K562 (cell line): ENCODE measurements around the gene GTF2A1. TPM values are rescaled to one million over a fixed set of nuclear protein-coding genes. Genes with fewer than 3 reads are reported as not detected.
A peak's percentile ranks its signal among the peaks of the same experiment; 100 is the strongest.

Source experiments
- CAMTA2 ChIP-seq: fragments of 250-450 bp; sonication (Bioruptor Pico); conservative IDR thresholded peaks from 2 replicates; pipeline ENCODE4 v1.5.1; 2022
- KAT7 ChIP-seq: sonication (generic); formaldehyde crosslinking; IDR thresholded peaks from 2 replicates; pipeline ENCODE4 v1.8.0; 2022; ENCODE audit warnings: missing genetic modification reagents, mild to moderate bottlenecking, borderline replicate concordance
- KDM5B ChIP-seq: fragments of 200-600 bp; sonication (generic); IDR thresholded peaks from 2 replicates; pipeline ENCODE4 v1.6.1; 2012; ENCODE audit warnings: low read depth, mild to moderate bottlenecking, moderate library complexity, low read length, control low read depth, inconsistent platforms; ENCODE audit not compliant: insufficient replicate concordance
- MAFF ChIP-seq: IDR thresholded peaks from 2 replicates; pipeline ENCODE4 v1.6.1; 2012; ENCODE audit warnings: low read length, improper control_type of control experiment
- MAFK ChIP-seq: IDR thresholded peaks from 2 replicates; pipeline ENCODE4 v1.6.1; 2011; ENCODE audit warnings: low read length, improper control_type of control experiment
- MEIS2 ChIP-seq: fragments of 450-650 bp; IDR thresholded peaks from 2 replicates; pipeline ENCODE4 v1.6.1; 2014; ENCODE audit warnings: mild to moderate bottlenecking; ENCODE audit not compliant: partially characterized antibody
- MTA3 ChIP-seq: fragments of 450-650 bp; formaldehyde crosslinking; IDR thresholded peaks from 2 replicates; pipeline ENCODE4 v1.6.1; 2017; ENCODE audit warnings: mild to moderate bottlenecking, borderline replicate concordance
- NFIC ChIP-seq: fragments of 450-650 bp; IDR thresholded peaks from 2 replicates; pipeline ENCODE4 v1.6.1; 2017; ENCODE audit warnings: mild to moderate bottlenecking, inconsistent platforms
- NRF1 ChIP-seq, 2 experiments: fragments of 450-650 bp; IDR thresholded peaks in 1 of 2; conservative IDR thresholded peaks in 1 of 2; 2 replicates each; pipeline ENCODE4 v1.6.1; 2014; ENCODE audit warnings: mild to moderate bottlenecking in 2 of 2
- POLR2G ChIP-seq: fragments of 200-400 bp; formaldehyde crosslinking; IDR thresholded peaks from 2 replicates; pipeline ENCODE4 v1.6.1; 2017; ENCODE audit warnings: low read depth, mild to moderate bottlenecking, antibody characterized with exemption, low read length, moderate library complexity
- RAD21 ChIP-seq, 2 experiments: fragments of 250-450 bp in 1 of 2; fragments of 450-650 bp in 1 of 2; sonication (Bioruptor Pico) in 1 of 2; formaldehyde crosslinking in 1 of 2; IDR thresholded peaks in 1 of 2; conservative IDR thresholded peaks in 1 of 2; 2 replicates each; pipeline versions ENCODE4 v1.4.0 to v1.8.0; 2020 to 2022; ENCODE audit warnings: mild to moderate bottlenecking in 2 of 2, moderate library complexity in 1 of 2
- RB1 ChIP-seq: fragments of 450-650 bp; IDR thresholded peaks from 2 replicates; pipeline ENCODE4 v1.6.1; 2017; ENCODE audit warnings: low read depth, mild to moderate bottlenecking
- TBP ChIP-seq: optimal IDR thresholded peaks from 2 replicates; pipeline ENCODE3; 2011; ENCODE audit warnings: low read depth, low read length, improper control_type of control experiment
- ZNF785 ChIP-seq: fragments of 250-450 bp; sonication (Bioruptor Pico); IDR thresholded peaks from 2 replicates; pipeline ENCODE4 v1.4.0; 2020; ENCODE audit warnings: mild to moderate bottlenecking
- polyA plus RNA-seq, 8 experiments: library from polyadenylated mRNA; depleted of rRNA in 4 of 8; stranded (reverse) in 5 of 8; unstranded in 3 of 8; fragments of >200 nt; fragmentation: Nextera tagmentation in 2 of 8; fragmentation: Illumina TruSeq in 1 of 8; extraction: Ambion mirVana in 2 of 8; extraction: Trizol in 1 of 8; gene quantifications; 2 replicates each; pipeline versions ENCODE4 v1.2.1 to v1.2.3, GENCODE V29; 2011 to 2014; ENCODE audit warnings: inconsistent platforms in 1 of 8, missing spikeins in 1 of 8
- total RNA-seq, 7 experiments: library from RNA; depleted of rRNA in 6 of 7; stranded (reverse); fragments of >200 nt in 6 of 7; fragmentation: Illumina TruSeq in 2 of 7; extraction: Trizol in 2 of 7; gene quantifications; 2 replicates each; pipeline versions ENCODE4 v1.2.1 to v1.2.3, GENCODE V29; 2011 to 2021; ENCODE audit warnings: low replicate concordance in 1 of 7
- TF ChIP-seq, protein P1 (sequence below), 2 experiments: IDR thresholded peaks in 1 of 2; conservative IDR thresholded peaks in 1 of 2; 2 replicates each; pipeline ENCODE4 v1.6.1; 2016; ENCODE audit warnings: low read depth in 2 of 2, mild to moderate bottlenecking in 1 of 2, missing compliant biosample characterization in 1 of 2, missing genetic modification characterization in 1 of 2, moderate library complexity in 1 of 2
- TF ChIP-seq, protein P2 (sequence below), 2 experiments: fragments of 450-650 bp; formaldehyde crosslinking in 1 of 2; IDR thresholded peaks; 2 replicates each; pipeline versions ENCODE4 v1.4.0 to v1.6.1; 2014 to 2020; ENCODE audit warnings: mild to moderate bottlenecking in 2 of 2, borderline replicate concordance in 1 of 2, low read depth in 1 of 2

Gene GTF2A1
- total and polyA plus RNA-seq, 9 of the 15 experiments (the other 6 are each of a cell fraction or from before 2014, with no cell fraction given) = 3.4 to 22.8 (median 14.7) TPM

DNA sequence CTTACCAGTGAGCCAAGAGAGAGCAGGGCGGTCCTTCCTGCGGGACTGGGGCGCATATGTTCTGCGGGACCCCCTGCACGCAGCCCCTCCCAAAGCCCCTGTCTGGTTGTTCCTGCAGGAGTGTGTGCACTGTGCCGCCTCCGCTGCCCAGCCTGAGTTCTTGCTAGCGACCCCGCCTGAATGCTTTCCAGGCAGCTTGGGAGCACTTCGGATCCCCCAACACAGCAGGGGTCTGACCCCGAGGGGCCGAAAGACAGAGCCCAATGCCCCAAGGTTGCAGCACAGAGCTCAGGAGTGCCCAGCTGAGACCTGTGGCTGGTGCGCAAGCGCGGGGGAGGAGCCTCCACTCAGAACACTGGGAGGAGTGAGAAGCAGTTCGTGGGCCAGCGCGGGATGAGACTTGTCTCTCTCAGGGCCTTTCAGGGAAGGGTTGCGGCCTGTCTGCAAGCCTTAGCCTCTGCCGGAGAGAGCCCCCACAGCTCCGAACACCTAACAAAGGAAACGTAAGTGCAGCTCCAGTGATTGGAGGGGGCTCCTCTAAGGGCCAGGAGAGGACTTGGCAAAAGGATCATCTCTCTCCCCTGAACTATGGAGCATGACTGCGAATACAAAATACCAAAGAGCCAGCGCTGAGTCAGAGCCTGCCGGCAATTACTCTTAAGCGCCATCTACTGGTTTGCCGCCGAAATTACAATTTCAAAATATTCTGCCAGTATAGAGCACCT lies 50.5 kb downstream of the GTF2A1 start (continued):
- peak; percentile 95 for TF ChIP-seq NRF1 (conservative IDR thresholded peaks at IDR 0.05 in 1 of 2, IDR thresholded peaks at IDR 0.05 in 1 of 2)
- TF ChIP-seq MEIS2 = peak; percentile 48
- TF ChIP-seq CAMTA2 = no peak
- no peak for TF ChIP-seq KAT7 (CRISPR knock-in tag)
- no peak for TF ChIP-seq ZNF785
- TF ChIP-seq, protein P1, sequence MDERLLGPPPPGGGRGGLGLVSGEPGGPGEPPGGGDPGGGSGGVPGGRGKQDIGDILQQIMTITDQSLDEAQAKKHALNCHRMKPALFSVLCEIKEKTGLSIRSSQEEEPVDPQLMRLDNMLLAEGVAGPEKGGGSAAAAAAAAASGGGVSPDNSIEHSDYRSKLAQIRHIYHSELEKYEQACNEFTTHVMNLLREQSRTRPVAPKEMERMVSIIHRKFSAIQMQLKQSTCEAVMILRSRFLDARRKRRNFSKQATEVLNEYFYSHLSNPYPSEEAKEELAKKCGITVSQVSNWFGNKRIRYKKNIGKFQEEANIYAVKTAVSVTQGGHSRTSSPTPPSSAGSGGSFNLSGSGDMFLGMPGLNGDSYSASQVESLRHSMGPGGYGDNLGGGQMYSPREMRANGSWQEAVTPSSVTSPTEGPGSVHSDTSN (CRISPR knock-in tag; IDR thresholded peaks at IDR 0.05; ENCODE audit: low read depth) = no peak
- TF ChIP-seq, protein P1 (tag; conservative IDR thresholded peaks at IDR 0.05; ENCODE audit: low read depth) = no peak
- peak; percentile 52 for TF ChIP-seq TBP
- 0 out of 2 replicates have a peak, but pooled peaks have one; percentile 6 for TF ChIP-seq NFIC
- TF ChIP-seq, protein P2, sequence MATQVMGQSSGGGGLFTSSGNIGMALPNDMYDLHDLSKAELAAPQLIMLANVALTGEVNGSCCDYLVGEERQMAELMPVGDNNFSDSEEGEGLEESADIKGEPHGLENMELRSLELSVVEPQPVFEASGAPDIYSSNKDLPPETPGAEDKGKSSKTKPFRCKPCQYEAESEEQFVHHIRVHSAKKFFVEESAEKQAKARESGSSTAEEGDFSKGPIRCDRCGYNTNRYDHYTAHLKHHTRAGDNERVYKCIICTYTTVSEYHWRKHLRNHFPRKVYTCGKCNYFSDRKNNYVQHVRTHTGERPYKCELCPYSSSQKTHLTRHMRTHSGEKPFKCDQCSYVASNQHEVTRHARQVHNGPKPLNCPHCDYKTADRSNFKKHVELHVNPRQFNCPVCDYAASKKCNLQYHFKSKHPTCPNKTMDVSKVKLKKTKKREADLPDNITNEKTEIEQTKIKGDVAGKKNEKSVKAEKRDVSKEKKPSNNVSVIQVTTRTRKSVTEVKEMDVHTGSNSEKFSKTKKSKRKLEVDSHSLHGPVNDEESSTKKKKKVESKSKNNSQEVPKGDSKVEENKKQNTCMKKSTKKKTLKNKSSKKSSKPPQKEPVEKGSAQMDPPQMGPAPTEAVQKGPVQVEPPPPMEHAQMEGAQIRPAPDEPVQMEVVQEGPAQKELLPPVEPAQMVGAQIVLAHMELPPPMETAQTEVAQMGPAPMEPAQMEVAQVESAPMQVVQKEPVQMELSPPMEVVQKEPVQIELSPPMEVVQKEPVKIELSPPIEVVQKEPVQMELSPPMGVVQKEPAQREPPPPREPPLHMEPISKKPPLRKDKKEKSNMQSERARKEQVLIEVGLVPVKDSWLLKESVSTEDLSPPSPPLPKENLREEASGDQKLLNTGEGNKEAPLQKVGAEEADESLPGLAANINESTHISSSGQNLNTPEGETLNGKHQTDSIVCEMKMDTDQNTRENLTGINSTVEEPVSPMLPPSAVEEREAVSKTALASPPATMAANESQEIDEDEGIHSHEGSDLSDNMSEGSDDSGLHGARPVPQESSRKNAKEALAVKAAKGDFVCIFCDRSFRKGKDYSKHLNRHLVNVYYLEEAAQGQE (IDR thresholded peaks at IDR 0.05; ENCODE audit: borderline replicate concordance) = peak; percentile 44; the same call in 1 of the 2 replicates
- TF ChIP-seq, protein P2 (CRISPR knock-in tag; IDR thresholded peaks at IDR 0.05; ENCODE audit: low read depth) = no peak
- peak; percentile 52; the same call in 1 of the 2 replicates for TF ChIP-seq MAFK
- peak; percentile 60 for TF ChIP-seq RAD21 (CRISPR knock-in tag; conservative IDR thresholded peaks at IDR 0.05 in 1 of 2, IDR thresholded peaks at IDR 0.05 in 1 of 2)
- peak; percentile 58; the same call in 1 of the 2 replicates for TF ChIP-seq MTA3
- TF ChIP-seq RB1 = peak; percentile 58; the same call in 1 of the 2 replicates
- TF ChIP-seq KDM5B = peak; percentile 85
- peak; percentile 79 for TF ChIP-seq POLR2G
- peak; percentile 51; the same call in 1 of the 2 replicates for TF ChIP-seq MAFF
